IMR-90 (cell line): ENCODE measurements around the gene CELA2B. TPM values are rescaled to one million over a fixed set of nuclear protein-coding genes. Genes with fewer than 3 reads are reported as not detected.

Experiments used
- ATAC-seq: fragments of 200-7000 bp; cut with Tn5 transposase; 2 replicates; pipeline ENCODE4 v1.9.1; 2020; ENCODE audit warnings: low read depth, mild to moderate bottlenecking, moderate library complexity
- BruUV-seq: library from RNA; stranded (reverse); fragments of 400-500 nt; replicated peaks from 2 replicates; lab custom pipeline; 2021; lab: Mats Ljungman, UMichigan
- CTCF ChIA-PET: fragments of 300-600 bp; formaldehyde crosslinking; extraction: SDS; loops from one replicate; lab custom pipeline; 2021; ENCODE audit warnings: antibody characterized with exemption; lab: Yijun Ruan, JAX
- POLR2A ChIA-PET: fragments of 300-600 bp; sonication (Branson Sonifier 250); formaldehyde crosslinking; loops from one replicate; lab custom pipeline; 2022; ENCODE audit warnings: antibody characterized with exemption; ENCODE audit not compliant: unreplicated experiment; lab: Charles Lee
- DNase-seq: peaks from one replicate; pipeline ENCODE4 v3.0.0; 2013
- H2AFZ ChIP-seq: replicated peaks from 2 replicates; pipeline ENCODE3; 2013; ENCODE audit warnings: low read length, mild to moderate bottlenecking; ENCODE audit not compliant: poor library complexity
- H2AK5ac ChIP-seq: 2 replicates; pipeline ENCODE4 v1.6.1; 2013; ENCODE audit warnings: low read depth, low read length, inconsistent platforms
- H2AK9ac ChIP-seq: replicated peaks from 2 replicates; pipeline ENCODE3; 2013; ENCODE audit warnings: mild to moderate bottlenecking, low read depth, low read length, moderate library complexity; ENCODE audit not compliant: poor library complexity
- H2BK120ac ChIP-seq: 2 replicates; pipeline ENCODE4 v1.6.1; 2013; ENCODE audit warnings: low read depth, low read length, inconsistent platforms
- H2BK15ac ChIP-seq: 3 replicates; pipeline ENCODE4 v1.6.1; 2013; ENCODE audit warnings: low read depth, low read length, inconsistent platforms
- H2BK20ac ChIP-seq: 2 replicates; pipeline ENCODE4 v1.6.1; 2013; ENCODE audit warnings: low read depth, mild to moderate bottlenecking, inconsistent platforms, low read length, moderate library complexity
- H2BK5ac ChIP-seq: 2 replicates; pipeline ENCODE4 v1.6.1; 2013; ENCODE audit warnings: mild to moderate bottlenecking, low read depth, low read length, inconsistent platforms; ENCODE audit not compliant: poor library complexity, severe bottlenecking
- H3K14ac ChIP-seq: replicated peaks from 2 replicates; pipeline ENCODE4 v1.6.1; 2013; ENCODE audit warnings: low read depth, low read length, inconsistent platforms
- H3K18ac ChIP-seq: 2 replicates; pipeline ENCODE4 v1.6.1; 2013; ENCODE audit warnings: low read depth, low read length, control low read depth
- H3K23ac ChIP-seq: 2 replicates; pipeline ENCODE4 v1.6.1; 2013; ENCODE audit warnings: low read depth, low read length, inconsistent platforms
- H3K27ac ChIP-seq: 2 replicates; pipeline ENCODE4 v1.5.1; 2013; ENCODE audit warnings: mild to moderate bottlenecking, control low read depth, low read length; ENCODE audit not compliant: insufficient read depth
- H3K27me3 ChIP-seq: 2 replicates; pipeline ENCODE4 v1.6.1; 2013; ENCODE audit warnings: low read length; ENCODE audit not compliant: control insufficient read depth, insufficient read depth
- H3K36me3 ChIP-seq: 2 replicates; pipeline ENCODE4 v1.6.1; 2013; ENCODE audit warnings: low read length, mixed read lengths; ENCODE audit not compliant: control insufficient read depth, insufficient read depth
- H3K4ac ChIP-seq: 2 replicates; pipeline ENCODE4 v1.6.1; 2013; ENCODE audit warnings: low read depth, low read length, inconsistent platforms
- H3K4me1 ChIP-seq: 2 replicates; pipeline ENCODE4 v1.6.1; 2013; ENCODE audit warnings: low read length, mixed read lengths; ENCODE audit not compliant: control insufficient read depth, insufficient read depth
- H3K4me2 ChIP-seq: 2 replicates; pipeline ENCODE4 v1.6.1; 2013; ENCODE audit warnings: low read depth, mild to moderate bottlenecking, control low read depth, low read length, moderate library complexity
- H3K4me3 ChIP-seq: 2 replicates; pipeline ENCODE4 v1.5.1; 2013; ENCODE audit warnings: low read depth, mild to moderate bottlenecking, control low read depth, low read length, moderate library complexity; ENCODE audit not compliant: insufficient read depth
- H3K56ac ChIP-seq: 2 replicates; pipeline ENCODE4 v1.6.1; 2013; ENCODE audit warnings: low read length, inconsistent platforms; ENCODE audit not compliant: insufficient read depth; ENCODE audit errors: extremely low read depth
- H3K79me1 ChIP-seq, 2 experiments: 2 replicates each; pipeline ENCODE4 v1.6.1; 2013; ENCODE audit warnings: low read length in 2 of 2, inconsistent platforms in 1 of 2, low read depth in 1 of 2
- H3K9ac ChIP-seq: 2 replicates; pipeline ENCODE4 v1.6.1; 2013; ENCODE audit warnings: low read depth, low read length, control low read depth
- H3K9me1 ChIP-seq: 2 replicates; pipeline ENCODE4 v1.6.1; 2013; ENCODE audit warnings: low read length, inconsistent platforms; ENCODE audit not compliant: insufficient read depth
- H3K9me3 ChIP-seq: 2 replicates; pipeline ENCODE4 v1.6.1; 2013; ENCODE audit warnings: low read length; ENCODE audit not compliant: control insufficient read depth, insufficient read depth
- H4K20me1 ChIP-seq: 2 replicates; pipeline ENCODE4 v1.6.1; 2013; ENCODE audit warnings: low read length, inconsistent platforms; ENCODE audit not compliant: insufficient read depth
- H4K5ac ChIP-seq: 2 replicates; pipeline ENCODE4 v1.6.1; 2013; ENCODE audit warnings: mild to moderate bottlenecking, low read depth, low read length, control low read depth
- H4K8ac ChIP-seq, 2 experiments: 2 replicates each; pipeline ENCODE4 v1.6.1; 2013; ENCODE audit warnings: low read depth in 2 of 2, low read length in 2 of 2, control low read depth in 1 of 2, inconsistent platforms in 1 of 2
- H4K91ac ChIP-seq: 2 replicates; pipeline ENCODE4 v1.6.1; 2013; ENCODE audit warnings: low read depth, low read length, inconsistent platforms; ENCODE audit not compliant: insufficient read depth
- BHLHE40 ChIP-seq: fragments of 150-350 bp; IDR thresholded peaks from 2 replicates; pipeline ENCODE4 v1.6.1; 2016; ENCODE audit warnings: mild to moderate bottlenecking, low read depth, low read length
- MAZ ChIP-seq: IDR thresholded peaks from 2 replicates; pipeline ENCODE4 v1.6.1; 2012; ENCODE audit warnings: low read depth, mild to moderate bottlenecking, low read length, improper control_type of control experiment, moderate library complexity, borderline replicate concordance
- NFE2L2 ChIP-seq: fragments of 150-350 bp; IDR thresholded peaks from 2 replicates; pipeline ENCODE4 v1.6.1; 2016; ENCODE audit warnings: low read depth, mild to moderate bottlenecking, low read length
- RAD21 ChIP-seq: IDR thresholded peaks from 2 replicates; pipeline ENCODE4 v1.6.1; 2012; ENCODE audit warnings: low read length, improper control_type of control experiment
- SMC3 ChIP-seq: fragments of 150-350 bp; IDR thresholded peaks from 2 replicates; pipeline ENCODE4 v1.6.1; 2016; ENCODE audit warnings: low read depth, mild to moderate bottlenecking, antibody characterized with exemption, low read length, moderate library complexity
- WGBS, 2 experiments: methylation state at CpG; one replicate each; pipeline versions ENCODE4 v1.1.5 to v1.1.7; 2013; ENCODE audit warnings: missing lambda C conversion rate in 2 of 2; ENCODE audit not compliant: insufficient read length in 1 of 2; ENCODE audit errors: extremely low coverage in 2 of 2; 5-methylcytosine and 5-hydroxymethylcytosine counted together
- dilution Hi-C: fragments of 300-500 bp; cut with HindIII; formaldehyde crosslinking; loops from one replicate; pipeline ENCODE4 v1.14.3; 2018; ENCODE audit warnings: low sequenced_read_pairs; ENCODE audit not compliant: unreplicated experiment
- in situ Hi-C: fragments of 300-500 bp; cut with MboI; formaldehyde crosslinking; loops from 3 replicates; pipeline ENCODE4 v1.14.3; 2019; ENCODE audit warnings: low sequenced_read_pairs, inconsistent platforms, mixed read lengths
- intact Hi-C: fragments of 100-400 bp; cut with micrococcal nuclease; formaldehyde crosslinking; loops from 2 replicates; pipeline ENCODE4 v1.10.0; 2022
- polyA plus RNA-seq, 3 experiments: library from polyadenylated mRNA; depleted of rRNA; stranded (reverse); fragments of >200 nt; gene quantifications; 2 replicates each; pipeline ENCODE4 v1.2.3, GENCODE V29; 2012; ENCODE audit warnings: low replicate concordance in 1 of 3
- total RNA-seq: library from RNA; depleted of rRNA; stranded (reverse); fragments of >200 nt; gene quantifications from 2 replicates; pipeline ENCODE4 v1.2.3, GENCODE V29; 2012
- TF ChIP-seq, protein P1 (sequence below): conservative IDR thresholded peaks from 2 replicates; pipeline ENCODE4 v1.5.1; 2012; ENCODE audit warnings: mild to moderate bottlenecking, low read depth, low read length, improper control_type of control experiment
- TF ChIP-seq, protein P2 (sequence below): fragments of 150-350 bp; IDR thresholded peaks from 2 replicates; pipeline ENCODE4 v1.6.1; 2017; ENCODE audit warnings: mild to moderate bottlenecking, antibody characterized with exemption, low read length, low read depth

The CELA2B gene
- total and polyA plus RNA-seq, 2 of the 4 experiments (the other 2 are of a cell fraction), result not detected

DNA sequence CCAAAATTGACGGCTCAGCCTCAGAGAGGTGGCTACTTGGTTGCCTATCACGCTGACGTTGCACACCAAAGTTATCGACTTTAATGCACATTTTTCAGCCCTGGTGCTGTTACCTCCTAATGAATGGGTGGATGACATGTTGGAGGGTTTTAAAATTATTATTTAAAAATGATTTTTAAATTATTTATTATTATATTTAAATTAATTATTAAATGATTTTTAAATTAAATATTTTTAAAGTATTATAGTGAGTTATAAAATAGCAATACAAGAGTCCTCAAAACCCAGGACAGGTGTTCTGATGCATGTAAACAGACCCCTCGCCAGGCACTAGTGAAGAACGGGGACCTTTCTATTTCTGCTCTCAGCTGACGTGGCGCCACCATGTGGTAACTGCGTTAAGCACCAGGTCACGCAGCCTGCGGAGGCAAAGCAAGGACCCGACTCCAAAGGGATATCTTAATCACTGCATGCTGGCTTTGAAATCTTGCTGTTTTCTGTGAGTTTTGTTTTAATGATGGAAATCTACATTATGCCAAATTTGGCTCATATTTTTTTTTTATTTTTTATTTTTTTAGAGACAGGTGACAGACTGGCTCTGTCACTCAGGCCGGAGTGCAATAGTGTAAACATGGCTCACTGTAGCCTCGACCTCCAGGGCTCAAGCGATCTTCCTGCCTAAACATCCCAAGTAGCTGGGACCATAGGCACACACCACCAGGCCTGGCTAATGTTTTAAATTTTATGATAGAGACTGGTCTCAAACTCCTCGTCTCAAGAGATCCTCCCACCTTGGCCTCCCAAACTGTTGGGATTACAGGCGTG lies 25.5 kb downstream of the CELA2B start:
- H2AK9ac ChIP-seq, result no peak overlapping the region
- H3K9me3 ChIP-seq, result no peaks in the 10 kb centered on the region
- no peak overlapping the region for H3K4me3 ChIP-seq
- H3K27ac ChIP-seq, result no peak overlapping the region
- no peak overlapping the region for H3K4ac ChIP-seq
- intact Hi-C loops, result loop anchor here (1.0 kb wide), 1 partner anchor 178 kb away; no protein-coding TSS in a partner anchor
- POLR2A ChIA-PET, result no interaction called here
- H3K4me2 ChIP-seq, result no peak overlapping the region
- no peak overlapping the region for H3K9ac ChIP-seq
- TF ChIP-seq, protein P1, sequence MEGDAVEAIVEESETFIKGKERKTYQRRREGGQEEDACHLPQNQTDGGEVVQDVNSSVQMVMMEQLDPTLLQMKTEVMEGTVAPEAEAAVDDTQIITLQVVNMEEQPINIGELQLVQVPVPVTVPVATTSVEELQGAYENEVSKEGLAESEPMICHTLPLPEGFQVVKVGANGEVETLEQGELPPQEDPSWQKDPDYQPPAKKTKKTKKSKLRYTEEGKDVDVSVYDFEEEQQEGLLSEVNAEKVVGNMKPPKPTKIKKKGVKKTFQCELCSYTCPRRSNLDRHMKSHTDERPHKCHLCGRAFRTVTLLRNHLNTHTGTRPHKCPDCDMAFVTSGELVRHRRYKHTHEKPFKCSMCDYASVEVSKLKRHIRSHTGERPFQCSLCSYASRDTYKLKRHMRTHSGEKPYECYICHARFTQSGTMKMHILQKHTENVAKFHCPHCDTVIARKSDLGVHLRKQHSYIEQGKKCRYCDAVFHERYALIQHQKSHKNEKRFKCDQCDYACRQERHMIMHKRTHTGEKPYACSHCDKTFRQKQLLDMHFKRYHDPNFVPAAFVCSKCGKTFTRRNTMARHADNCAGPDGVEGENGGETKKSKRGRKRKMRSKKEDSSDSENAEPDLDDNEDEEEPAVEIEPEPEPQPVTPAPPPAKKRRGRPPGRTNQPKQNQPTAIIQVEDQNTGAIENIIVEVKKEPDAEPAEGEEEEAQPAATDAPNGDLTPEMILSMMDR, result peak; percentile 67
- TF ChIP-seq MAZ (no peak; the same call in 1 of the 2 replicates), NFE2L2 (no peak), BHLHE40 (no peak), RAD21 (peak; percentile 63), SMC3 (peak; percentile 70)
- TF ChIP-seq, protein P2, sequence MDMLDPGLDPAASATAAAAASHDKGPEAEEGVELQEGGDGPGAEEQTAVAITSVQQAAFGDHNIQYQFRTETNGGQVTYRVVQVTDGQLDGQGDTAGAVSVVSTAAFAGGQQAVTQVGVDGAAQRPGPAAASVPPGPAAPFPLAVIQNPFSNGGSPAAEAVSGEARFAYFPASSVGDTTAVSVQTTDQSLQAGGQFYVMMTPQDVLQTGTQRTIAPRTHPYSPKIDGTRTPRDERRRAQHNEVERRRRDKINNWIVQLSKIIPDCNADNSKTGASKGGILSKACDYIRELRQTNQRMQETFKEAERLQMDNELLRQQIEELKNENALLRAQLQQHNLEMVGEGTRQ, result no peak
- no peak overlapping the region for H2AK5ac ChIP-seq
- no peaks in the 10 kb centered on the region for H4K20me1 ChIP-seq
- BruUV-seq, result no TSS peak
- H2BK15ac ChIP-seq, result no peak overlapping the region
- H3K27me3 ChIP-seq, result no peaks in the 10 kb centered on the region
- no peaks in the 10 kb centered on the region for H3K9me1 ChIP-seq
- 52% methylated on average over 9 of the region's 17 CpGs; no CpG with 5 or more reads in 1 of the 2 experiments for WGBS, 2 experiments
- dilution Hi-C loops, result no loop called here
- ATAC-seq (peak; percentile 87), DNase-seq (peak; percentile 49)
- in situ Hi-C loops, result loop anchor here (10.0 kb wide), 1 partner anchor 187 kb away; no protein-coding TSS in a partner anchor
- H3K36me3 ChIP-seq, result peaks cover 6% of the 10 kb centered on the region; the same call in 1 of the 2 replicates
- H4K5ac ChIP-seq, result no peak overlapping the region
- H3K56ac ChIP-seq, result no peak overlapping the region
- H2AFZ ChIP-seq, result no peak overlapping the region
- H3K4me1 ChIP-seq, result no peaks in the 10 kb centered on the region
- no peak overlapping the region for H3K18ac ChIP-seq
- H2BK5ac ChIP-seq, result no peak overlapping the region
- no peak overlapping the region for H4K8ac ChIP-seq
- H2BK20ac ChIP-seq, result no peak overlapping the region
- no peak overlapping the region for H2BK120ac ChIP-seq
- no peak overlapping the region for H4K91ac ChIP-seq
- H3K23ac ChIP-seq, result no peak overlapping the region
- no peak overlapping the region for H3K14ac ChIP-seq
- H3K79me1 ChIP-seq, result no peaks in the 10 kb centered on the region
- CTCF ChIA-PET, result interaction anchor here (0.6 to 0.9 kb wide), 2 partner anchors 9 to 198 kb away, joined by 3 to 4 read pairs; no protein-coding TSS in a partner anchor
